CD4-positive, alpha-beta T cell treated with Interleukin-21 for 1 hour (primary cell): ENCODE data around the gene CCDC148.
"Not testable (repeated sequence)": the region's sequence is repeated elsewhere in the genome, so short reads cannot be mapped to it uniquely, and the experiment has no call there.

ENCODE experiments used
- DNase-seq: peaks from one replicate; pipeline ENCODE4 v3.0.0-alpha.2; 2020

Gene CCDC148

DNA sequence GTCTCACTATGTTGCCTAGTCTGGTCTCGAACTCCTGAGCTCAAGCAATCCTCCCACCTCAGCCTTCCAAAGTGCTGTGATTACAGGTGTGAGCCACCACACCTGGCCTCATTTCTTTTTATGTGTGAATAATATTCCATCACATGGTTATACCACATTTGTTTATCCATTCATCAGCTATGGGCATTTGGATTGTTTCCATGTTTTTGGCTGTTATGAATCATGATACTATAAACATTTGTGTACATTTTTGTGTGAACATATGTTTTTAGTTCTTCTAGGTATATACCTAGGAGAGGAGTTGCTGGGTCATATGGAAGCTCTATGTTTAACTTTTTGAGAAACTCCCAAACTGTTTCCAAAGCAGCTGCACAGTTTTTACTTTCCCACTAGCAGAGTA, 24.6 kb upstream of the CCDC148 start:
- DNase-seq: no peak

DNA sequence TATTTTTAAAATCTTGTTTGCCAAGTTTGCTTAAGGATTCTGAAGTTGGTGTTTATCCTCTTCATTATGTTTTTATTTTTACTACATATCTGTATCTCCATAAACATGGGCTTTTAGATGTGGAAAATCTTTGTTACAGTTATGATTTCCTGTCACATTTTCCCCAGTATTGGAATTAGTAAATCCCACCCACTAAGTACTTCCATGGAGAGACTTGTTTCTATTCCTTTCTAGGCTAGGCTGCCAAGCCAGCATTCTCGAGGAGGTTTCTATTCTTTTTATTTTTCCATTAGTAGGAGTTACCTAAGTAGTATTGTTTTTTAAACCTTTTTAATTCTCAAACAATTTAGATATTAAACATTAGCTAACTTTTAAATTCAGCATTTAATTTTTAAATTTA, 22.3 kb upstream of the CCDC148 start:
- DNase-seq: no peak

DNA sequence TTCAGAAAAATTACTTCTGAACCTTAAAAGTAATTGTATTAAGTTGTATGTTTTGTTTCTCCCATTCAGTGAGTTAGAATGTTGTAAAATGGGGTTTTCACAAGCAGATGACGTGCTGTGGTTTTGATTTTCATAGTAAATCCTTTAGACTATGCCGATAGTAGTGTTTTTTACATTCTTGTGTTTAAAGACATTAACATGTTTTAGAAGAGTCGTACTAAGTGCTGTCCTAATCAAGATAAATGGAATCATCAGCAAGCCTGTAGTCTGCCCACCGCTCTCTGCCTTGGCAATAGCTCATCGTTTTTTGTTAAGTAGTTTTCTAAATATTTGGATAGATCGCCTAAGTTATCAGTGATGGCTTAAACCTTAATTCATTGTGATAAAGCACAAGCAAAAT, 21.7 kb upstream of the CCDC148 start:
- DNase-seq: no peak

DNA sequence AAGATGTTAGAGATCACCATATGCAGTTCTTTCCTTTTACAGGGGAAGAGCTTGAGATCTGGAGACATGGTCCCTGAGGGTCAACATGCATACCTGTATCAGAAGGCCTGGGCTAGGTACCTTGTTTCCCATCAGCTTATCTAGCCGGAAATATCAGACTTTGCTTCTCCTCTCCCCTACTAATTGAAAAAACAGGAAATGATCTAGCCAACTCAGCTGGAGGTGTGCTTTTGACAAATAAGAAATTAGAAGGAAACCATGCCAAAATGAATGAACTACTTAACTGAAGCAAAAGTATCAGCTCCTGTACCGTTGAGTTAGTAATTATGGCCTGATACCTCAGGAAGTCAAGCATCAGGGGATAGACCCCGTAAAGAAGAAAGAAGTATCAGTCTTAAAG, 20.6 kb upstream of the CCDC148 start:
- DNase-seq: peak; percentile 24

DNA sequence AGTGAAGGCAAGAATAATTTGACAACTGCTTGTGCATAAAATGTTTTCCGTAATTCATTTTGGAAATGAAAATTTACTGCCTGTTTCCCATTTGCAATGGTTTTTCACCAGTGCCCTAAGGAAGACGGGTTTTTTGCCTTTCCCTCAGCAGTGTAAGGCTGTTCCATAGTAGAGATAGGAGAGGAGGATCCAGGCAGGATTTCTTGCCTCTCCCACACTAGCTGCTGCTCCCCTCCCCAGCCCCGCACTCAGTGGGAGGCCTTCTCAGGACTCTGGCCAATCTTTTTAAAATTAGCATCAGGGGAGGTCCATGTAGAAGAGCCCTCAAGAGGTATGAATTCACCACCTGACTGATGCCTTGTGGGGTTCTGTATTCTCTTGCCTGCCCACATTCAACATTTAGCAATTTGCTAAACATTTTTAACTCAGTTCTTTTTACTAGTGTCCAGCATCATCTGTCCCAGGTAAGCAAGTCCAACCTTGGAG, 18.0 kb upstream of the CCDC148 start:
- not testable (repeated sequence) for DNase-seq

DNA sequence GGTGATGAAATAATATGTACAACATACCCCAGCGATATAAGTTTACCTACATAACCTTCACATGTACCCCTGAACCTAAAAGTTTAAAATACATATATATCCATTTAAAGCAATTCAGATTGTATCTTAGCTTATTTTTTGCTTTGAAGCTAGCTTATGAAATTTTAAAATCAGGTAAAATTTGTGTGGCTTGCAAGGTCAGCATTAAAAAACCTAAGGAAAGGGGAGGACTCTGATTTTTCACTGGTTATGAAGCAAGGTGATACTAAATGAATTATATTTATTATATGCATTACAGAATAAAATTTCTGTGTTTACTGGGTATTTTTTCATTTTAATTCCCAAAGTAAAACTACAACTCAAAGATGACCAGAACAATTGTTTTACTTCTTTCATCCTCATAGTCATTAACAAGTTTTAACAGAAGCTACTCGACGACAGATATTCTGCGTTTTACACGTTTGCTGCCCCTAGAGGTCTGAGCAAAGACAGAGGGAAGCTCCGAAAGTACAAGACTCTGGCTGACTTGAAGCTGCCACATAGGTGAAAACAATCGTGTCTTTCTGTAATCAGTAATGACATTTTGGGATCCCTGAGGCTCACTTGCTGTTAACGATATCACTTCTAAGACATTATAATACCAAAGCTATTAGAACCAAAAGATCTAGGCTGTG, 17.3 kb upstream of the CCDC148 start:
- DNase-seq: no peak

DNA sequence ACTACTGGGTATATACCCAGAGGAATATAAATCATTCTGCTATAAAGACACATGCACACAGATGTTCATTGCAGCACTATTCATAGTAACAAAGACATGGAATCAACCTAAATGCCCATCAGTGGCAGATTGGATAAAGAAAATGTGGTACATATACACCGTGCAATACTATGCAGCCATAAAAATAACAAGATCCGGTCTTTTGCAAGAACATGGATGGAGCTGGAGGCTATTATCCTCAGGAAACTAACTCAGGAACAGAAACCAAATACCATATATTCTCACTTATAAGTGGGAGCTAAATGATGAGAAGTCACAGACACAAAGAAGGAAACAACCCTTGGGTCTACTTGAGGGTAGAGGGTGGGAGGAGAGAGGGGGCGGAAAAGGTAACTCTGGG, 16.7 kb upstream of the CCDC148 start:
- not testable (repeated sequence) for DNase-seq

DNA sequence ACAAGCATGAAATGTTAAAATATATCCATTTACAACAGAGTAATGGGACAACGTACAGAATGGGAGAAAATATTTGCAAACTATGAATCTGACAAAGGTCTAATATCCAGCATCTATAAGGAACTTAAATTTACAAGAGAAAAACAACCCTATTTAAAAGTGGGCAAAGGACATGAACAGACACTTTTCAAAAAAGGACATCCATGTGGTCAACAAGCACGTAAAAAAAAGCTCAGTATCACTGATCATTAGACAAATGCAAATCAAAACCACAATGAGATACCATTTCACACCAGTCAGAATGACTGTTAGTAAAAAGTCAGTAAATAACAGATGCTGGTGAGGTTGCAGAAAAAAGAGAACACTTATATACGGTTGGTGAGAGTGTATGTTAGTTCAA, 16.3 kb upstream of the CCDC148 start:
- not testable (repeated sequence) for DNase-seq

DNA sequence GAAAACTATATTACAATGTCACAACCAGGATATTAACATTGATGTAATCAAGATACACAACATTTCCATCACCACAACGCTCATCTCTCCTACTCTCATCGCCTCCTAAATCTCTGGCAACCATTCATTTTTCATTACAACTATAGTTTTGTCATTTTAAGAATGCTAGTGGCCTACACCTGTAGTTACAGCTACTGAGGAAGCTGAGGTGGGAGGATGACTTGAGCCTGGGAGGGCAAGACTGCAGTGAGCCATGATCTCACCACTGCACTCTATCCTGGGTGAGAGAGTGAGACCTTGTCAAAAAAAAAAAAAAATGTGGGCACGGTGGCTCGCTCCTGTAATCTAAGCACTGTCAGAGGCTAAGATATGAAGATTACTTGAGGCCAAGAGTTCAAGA, 10.7 kb upstream of the CCDC148 start:
- no peak for DNase-seq

DNA sequence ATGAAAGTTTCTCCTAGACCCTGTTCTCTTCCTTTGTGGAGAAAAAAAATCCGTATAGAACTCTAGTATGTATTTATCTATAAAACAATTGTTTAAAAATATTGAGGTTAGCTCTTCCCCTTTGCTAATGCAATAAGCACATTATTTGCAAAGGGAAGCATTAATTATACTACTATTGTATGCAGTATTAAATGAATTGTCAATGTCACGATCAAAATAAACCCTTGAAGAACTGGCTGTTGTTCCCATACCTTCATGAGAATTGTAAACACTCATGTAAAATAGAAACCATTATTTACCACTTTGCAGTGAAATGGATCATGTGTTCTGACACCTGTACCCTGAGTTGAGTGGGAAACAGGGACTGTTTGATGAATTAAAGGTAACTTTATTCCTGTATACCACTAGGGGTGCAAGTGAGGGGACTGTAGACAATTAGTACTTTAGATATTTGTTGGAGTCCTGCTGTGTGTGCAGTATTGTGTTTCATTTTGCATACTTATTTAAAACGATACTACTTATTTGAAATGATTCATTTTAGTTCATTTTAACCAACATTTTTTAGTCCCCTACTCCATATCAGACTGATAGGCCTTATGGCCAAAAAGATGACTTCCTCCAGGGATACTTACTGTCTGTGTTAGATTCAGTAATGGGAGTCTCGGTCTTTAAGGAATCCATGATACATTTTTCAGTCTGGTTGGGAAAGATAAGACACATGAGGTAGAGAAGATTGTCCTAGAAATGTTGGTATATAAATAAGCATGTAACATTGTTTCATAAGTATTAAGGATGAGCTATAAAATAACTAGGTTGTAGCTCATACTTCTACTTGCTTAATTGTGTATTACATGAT, 8.1 kb upstream of the CCDC148 start:
- DNase-seq: peak; percentile 34

DNA sequence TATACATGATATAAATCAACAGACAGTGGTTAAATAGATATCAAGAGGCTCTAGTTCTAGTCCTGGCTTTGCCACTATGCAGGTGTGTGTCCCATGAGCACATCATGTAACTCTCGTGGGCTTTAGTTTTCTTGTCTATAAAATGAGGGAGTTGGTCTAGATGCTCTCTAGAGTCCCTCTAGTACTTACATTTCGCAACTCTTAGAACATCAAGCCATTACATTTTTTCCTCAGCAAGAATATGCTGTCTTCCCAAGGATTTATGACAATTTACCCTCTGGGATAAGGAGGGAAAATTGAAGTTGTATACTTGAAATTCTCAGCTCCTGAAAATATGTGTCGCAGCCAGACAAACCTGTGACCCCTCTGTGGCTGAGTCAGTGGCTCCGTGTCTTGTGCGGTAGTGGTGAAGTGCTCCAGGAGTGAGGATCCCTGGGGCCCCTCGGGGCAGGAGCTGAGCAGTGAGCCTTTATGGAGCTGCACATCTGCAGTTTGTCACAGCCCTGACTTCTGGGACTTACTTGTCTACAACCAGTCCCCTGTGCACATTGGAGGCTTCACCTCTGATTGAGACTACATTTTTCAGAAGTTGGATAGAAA, 7.0 kb upstream of the CCDC148 start:
- no peak for DNase-seq

DNA sequence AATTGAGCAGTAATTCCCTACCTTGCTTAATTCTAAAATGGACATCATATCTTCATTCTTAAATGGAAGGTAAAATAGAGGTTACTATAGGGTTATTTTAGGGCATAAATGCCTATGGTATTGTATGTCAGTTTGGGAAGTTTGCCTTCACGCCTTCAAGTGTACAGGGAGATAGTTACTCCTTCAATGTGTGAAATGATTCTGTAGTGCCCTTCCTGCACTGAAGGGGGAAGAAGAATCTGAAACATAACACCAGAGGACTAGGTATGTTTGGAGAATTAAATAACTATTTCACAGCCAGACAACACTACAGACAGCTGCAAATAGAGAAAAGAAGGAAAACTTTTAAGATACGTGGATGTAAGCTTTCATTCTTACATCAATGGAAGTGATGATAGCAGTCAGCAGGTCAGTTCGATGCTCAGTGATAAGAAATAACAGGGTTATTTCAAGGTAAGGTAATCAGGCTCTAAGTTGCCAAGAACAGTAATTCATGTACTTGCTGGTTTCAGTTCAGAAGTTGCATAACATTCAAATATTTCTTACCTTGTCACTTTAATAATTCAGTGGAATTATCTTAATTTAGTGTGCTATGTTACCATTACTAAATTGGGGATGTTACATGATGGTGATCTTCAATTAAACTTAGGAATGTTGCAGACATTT, 4.2 kb upstream of the CCDC148 start:
- no peak for DNase-seq

DNA sequence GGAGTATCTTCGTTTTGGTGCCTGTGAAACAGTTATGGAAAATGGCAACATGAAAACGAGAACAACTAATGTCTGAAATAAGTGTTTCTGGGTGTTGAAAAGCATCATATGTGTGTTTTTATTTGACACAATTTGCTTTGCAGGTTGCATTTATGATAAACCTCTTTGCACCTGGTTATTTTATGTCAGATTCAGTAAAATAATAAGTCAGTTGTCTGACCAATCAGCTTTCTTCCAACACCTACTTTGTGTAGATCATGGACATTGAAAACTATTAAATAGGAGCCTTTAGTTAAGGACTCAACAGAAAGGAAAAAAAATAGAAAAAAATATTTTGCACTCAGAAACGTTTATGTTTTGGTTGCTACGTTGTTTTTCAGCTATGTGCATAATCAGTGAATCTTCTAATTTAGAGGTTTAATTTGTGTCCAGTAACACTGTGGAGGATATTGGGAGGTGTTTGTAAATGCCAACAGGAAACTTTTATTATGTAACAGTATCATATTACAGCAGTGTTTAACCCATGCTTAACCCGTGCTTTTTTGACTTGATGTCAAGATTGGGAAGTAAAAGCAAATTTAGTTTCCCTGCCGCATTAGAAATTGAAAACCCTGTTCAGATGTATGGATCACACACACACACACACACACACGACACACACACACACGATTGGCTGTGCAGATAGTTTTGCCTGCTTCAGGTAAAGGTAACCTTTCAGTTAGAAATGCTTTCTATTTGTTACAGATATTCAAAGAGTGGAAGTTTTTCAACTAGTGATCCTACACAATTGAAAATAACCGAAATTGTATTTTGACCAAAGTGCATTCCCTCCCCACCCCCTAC, 2.8 kb upstream of the CCDC148 start:
- DNase-seq: no peak

DNA sequence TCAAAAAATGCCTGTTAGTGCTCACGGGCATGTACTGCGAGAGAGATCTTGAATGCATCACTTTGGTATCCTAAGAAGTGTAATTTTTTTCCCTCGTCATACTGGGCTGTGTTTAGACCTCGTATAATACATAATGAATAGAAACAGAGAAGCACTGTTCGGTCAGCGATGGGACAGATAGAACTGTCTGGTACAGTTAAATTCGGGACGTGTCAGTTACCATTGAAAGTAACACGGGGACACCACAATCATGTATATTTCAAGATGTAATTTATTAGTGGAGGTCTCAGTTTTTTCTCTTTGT, 2.0 kb upstream of the CCDC148 start:
- DNase-seq: no peak

DNA sequence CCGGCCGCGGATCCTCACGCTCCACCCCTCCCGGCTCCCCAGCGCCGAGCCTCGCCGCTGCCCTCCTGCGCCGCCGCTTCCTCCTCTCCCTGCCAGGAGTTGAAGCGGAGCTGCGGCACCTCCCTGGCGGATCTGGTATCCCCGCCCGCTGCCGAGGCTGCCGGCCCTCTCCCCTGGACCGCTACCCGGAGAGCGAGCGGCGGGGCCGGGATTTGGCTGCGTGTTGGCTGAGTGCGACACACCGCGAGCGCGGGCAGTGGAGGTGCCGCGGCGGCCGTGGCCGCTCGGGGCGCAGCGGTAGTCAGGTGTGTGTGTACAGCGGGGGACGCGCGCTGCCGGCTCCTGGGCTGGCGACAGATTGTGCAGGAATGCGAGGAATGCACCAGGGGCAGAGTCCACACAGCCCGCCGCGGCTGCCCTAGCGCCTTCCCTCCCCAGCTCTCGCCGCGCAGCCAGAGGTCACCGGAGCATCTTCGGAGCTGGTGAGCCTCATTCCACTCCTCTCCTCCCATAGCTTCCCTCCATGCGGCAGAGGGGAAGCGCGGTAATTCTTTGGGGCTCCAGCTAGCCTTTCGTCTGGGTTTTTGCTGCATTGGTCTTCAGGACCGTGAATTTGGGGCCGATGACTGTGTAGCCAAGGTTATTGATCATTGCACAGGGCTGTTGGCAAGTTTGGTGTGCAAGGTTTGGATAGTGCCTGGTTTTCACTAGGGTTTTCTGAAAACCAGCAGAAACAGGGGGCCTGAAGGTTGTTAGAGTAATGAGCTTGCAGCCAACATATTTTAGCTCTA, 1.5 kb upstream of the CCDC148 start:
- DNase-seq: peak; percentile 66

DNA sequence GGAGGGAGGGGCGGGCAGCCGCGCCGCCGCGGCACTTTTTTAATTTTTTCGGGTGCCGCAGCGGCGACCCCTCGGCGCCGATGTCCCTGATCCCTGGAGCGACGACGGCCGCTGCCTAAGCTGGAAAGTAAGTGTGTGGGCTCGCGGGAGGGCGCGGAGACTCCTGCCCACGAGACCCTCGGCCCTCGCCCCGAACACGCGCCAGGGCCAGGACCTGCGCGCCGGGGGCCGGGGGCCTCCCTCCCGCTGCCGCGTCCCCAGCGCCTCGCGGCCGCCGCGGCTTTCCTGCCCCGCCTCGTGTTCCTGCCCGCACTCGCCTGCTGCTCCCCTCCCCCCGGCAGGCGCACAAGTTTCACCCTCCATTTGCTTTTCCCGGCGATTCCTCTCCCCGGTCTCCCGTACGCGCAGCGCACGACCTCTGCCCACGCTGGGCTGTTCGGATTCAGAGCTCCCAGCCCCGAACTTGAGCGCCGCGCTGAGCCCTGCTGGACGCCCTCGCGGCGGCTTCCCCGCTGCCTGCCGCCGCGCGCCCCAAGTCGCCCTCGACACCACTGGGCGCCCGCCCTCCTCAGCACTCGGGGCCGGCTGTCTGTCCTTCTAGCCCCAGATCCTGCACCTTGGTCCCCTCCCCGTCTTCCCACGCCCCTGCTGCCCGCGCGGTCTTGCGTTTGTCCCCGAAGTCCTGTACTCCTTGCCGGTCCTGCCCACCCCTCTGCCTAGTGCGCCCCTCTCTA, 706 bp upstream of the CCDC148 start:
- DNase-seq: peak; percentile 47

DNA sequence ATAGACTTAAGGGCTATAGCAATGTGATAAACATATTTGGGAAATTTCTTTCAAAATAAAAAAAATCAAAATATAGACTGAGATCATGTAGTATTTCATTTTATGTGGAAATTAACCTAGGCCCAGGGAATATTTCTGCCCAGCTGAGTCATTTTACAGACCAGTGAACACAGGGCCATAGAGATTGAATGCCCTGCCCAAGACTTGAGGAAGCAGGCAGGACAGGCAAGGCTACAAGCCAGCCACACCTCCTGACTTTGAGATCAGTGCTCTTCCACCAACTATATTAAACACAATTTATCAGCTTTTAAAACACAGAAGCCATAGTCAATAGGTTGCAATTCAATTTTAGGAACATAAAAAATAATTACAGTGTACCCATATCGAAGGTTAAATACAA, 12.9 kb downstream of the CCDC148 start:
- no peak for DNase-seq

DNA sequence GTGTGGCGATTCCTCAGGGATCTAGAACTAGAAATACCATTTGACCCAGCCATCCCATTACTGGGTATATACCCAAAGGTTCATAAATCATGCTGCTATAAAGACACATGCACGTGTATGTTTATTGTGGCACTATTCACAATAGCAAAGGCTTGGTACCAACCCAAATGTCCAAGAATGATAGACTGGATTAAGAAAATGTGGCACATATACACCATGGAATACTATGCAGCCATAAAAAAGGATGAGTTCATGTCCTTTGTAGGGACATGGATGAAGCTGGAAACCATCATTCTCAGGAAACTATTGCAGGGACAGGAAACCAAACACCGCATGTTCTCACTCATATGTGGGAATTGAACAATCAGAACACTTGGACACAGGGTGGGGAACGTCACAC, 17.5 kb downstream of the CCDC148 start:
- DNase-seq: not testable (repeated sequence)

DNA sequence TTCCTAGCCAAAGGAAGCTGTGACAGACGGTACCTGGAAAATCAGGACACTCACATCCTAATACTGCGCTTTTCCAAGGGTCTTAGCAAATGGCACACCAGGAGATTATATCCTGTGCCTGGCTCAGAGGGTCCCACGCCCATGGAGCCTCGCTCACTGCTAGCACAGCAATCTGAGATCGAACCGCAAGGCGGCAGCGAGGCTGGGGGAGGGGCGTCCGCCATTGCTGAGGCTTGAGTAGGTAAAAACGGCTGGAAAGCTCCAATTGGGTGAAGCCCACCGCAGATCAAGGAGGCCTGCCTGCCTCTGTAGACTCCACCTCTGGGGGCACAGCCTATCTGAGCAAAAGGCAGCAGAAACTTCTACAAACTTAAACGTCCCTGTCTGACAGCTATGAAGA, 22.8 kb downstream of the CCDC148 start:
- DNase-seq: not testable (repeated sequence)

DNA sequence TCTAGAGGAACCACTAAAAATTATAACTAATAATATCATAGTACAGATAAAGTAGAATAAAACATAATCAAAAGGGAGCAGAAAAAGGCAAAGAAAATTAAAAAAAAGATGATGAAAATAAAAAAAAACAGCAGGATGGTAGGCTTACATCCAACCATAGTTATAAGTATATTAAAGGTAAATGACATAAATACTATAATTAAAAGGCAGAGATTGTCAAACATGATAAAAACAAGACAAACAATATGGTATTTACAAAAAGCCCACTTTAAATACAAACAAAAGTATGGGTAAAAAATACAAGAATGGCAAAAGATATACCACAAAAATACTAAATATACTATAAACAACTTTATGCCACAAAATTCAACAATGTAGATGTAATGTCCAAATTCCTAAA, 24.4 kb downstream of the CCDC148 start:
- no peak for DNase-seq

DNA sequence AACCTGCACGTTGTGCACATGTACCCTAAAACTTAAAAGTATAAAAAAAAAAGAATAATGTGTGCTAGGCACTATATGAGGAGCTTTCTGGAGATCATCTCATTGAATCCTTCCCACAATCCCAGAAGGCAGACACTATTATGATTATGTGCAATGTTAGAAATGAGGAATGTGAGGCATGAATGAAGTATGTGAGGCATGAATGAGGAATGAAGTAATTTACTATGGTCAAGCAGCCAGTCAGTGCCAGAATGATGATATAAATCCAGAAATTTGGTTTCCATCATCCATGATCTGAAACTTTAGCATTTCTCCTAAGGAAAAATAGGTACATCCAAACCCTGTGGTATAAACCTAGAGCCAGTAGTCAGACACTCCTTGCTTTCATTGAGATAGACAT, 42.0 kb downstream of the CCDC148 start:
- DNase-seq: no peak
